SK-N-SH (cell line): Measurements from ENCODE around the gene CD6. TPM values are rescaled to one million over a fixed set of nuclear protein-coding genes. Genes with fewer than 3 reads are reported as not detected.

Experiments
- CTCF ChIA-PET: fragments of 300-600, 350-600 bp; formaldehyde crosslinking; extraction: SDS; loops from one replicate; lab custom pipeline; 2021; lab: Yijun Ruan, JAX
- POLR2A ChIA-PET: fragments of 350-600 bp; sonication (Branson Sonifier 250); formaldehyde crosslinking; extraction: SDS; loops from one replicate; lab custom pipeline; 2020; ENCODE audit warnings: antibody characterized with exemption, inconsistent platforms; lab: Yijun Ruan, JAX
- DNase-seq: peaks from one replicate; pipeline ENCODE4 v3.0.0; 2012
- H2AFZ ChIP-seq: fragments of 200-600 bp; sonication (generic); 2 replicates; pipeline ENCODE4 v1.8.1; 2016; ENCODE audit warnings: antibody characterized with exemption, mild to moderate bottlenecking, low read depth
- H3F3A ChIP-seq: fragments of 200-600 bp; sonication (generic); replicated peaks from 2 replicates; pipeline ENCODE3; 2016; ENCODE audit warnings: antibody characterized with exemption, mild to moderate bottlenecking; ENCODE audit not compliant: insufficient read depth
- H3K27ac ChIP-seq, 2 experiments: fragments of 200-500 bp in 1 of 2; fragments of 200-600 bp in 1 of 2; sonication (Bioruptor generic) in 1 of 2; sonication (generic), shearing (Covaris generic) in 1 of 2; 2 replicates each; pipeline versions ENCODE4 v1.5.1 to v1.6.1; 2014 to 2016; ENCODE audit warnings: low read depth in 2 of 2, inconsistent platforms in 1 of 2, low read length in 1 of 2, mild to moderate bottlenecking in 1 of 2, mixed read lengths in 1 of 2
- H3K27me3 ChIP-seq: fragments of 200-600 bp; sonication (generic), shearing (Covaris generic); 2 replicates; pipeline ENCODE4 v1.6.1; 2016; ENCODE audit warnings: mixed run types; ENCODE audit not compliant: insufficient read depth
- H3K36me3 ChIP-seq, 2 experiments: fragments of 200-500 bp in 1 of 2; fragments of 200-600 bp in 1 of 2; sonication (Bioruptor generic) in 1 of 2; sonication (generic) in 1 of 2; replicated peaks in 1 of 2; 2 replicates each; pipeline versions ENCODE3 to v1.5.1; 2014 to 2016; ENCODE audit warnings: low read length in 1 of 2, mild to moderate bottlenecking in 1 of 2; ENCODE audit not compliant: insufficient read depth in 2 of 2, control insufficient read depth in 1 of 2
- H3K4me1 ChIP-seq, 2 experiments: fragments of 200-500 bp in 1 of 2; fragments of 200-600 bp in 1 of 2; sonication (Bioruptor generic) in 1 of 2; sonication (generic), shearing (Covaris generic) in 1 of 2; 2 replicates each; pipeline versions ENCODE4 v1.5.1 to v1.6.1; 2014 to 2016; ENCODE audit warnings: low read depth in 1 of 2, low read length in 1 of 2, mixed run types in 1 of 2; ENCODE audit not compliant: insufficient read depth in 2 of 2, control insufficient read depth in 1 of 2
- H3K4me2 ChIP-seq: fragments of 200-600 bp; sonication (generic), shearing (Covaris generic); 2 replicates; pipeline ENCODE4 v1.6.1; 2017; ENCODE audit warnings: mixed run types
- H3K4me3 ChIP-seq, 2 experiments: fragments of 200-500 bp in 1 of 2; fragments of 200-600 bp in 1 of 2; sonication (Bioruptor generic) in 1 of 2; sonication (generic), shearing (Covaris generic) in 1 of 2; 2 replicates each; pipeline versions ENCODE4 v1.5.1 to v1.8.1; 2014 to 2016; ENCODE audit warnings: low read depth in 2 of 2, inconsistent platforms in 1 of 2, low read length in 1 of 2, mild to moderate bottlenecking in 1 of 2, mixed read lengths in 1 of 2, moderate library complexity in 1 of 2
- H3K79me2 ChIP-seq: fragments of 200-600 bp; sonication (generic); 2 replicates; pipeline ENCODE4 v1.8.1; 2017; ENCODE audit warnings: mild to moderate bottlenecking; ENCODE audit not compliant: insufficient read depth
- H3K9ac ChIP-seq: fragments of 200-600 bp; sonication (generic); 2 replicates; pipeline ENCODE4 v1.6.1; 2017; ENCODE audit warnings: mixed run types
- H3K9me2 ChIP-seq: fragments of 200-600 bp; sonication (generic); 2 replicates; pipeline ENCODE4 v1.6.1; 2017; ENCODE audit warnings: mixed run types
- H3K9me3 ChIP-seq: fragments of 200-600 bp; sonication (generic); 2 replicates; pipeline ENCODE4 v1.6.1; 2017; ENCODE audit warnings: mixed run types, mild to moderate bottlenecking, moderate library complexity
- H4K20me1 ChIP-seq: fragments of 200-600 bp; sonication (generic); 2 replicates; pipeline ENCODE4 v1.6.1; 2017; ENCODE audit warnings: mild to moderate bottlenecking, mixed run types; ENCODE audit not compliant: insufficient read depth
- ELF1 ChIP-seq: IDR thresholded peaks from 2 replicates; pipeline ENCODE4 v1.4.0; 2012
- EZH2phosphoT487 ChIP-seq: fragments of 200-600 bp; sonication (generic); IDR thresholded peaks from 2 replicates; pipeline ENCODE4 v1.6.1; 2017; ENCODE audit warnings: low read depth, mixed run types, mild to moderate bottlenecking, antibody characterized with exemption, moderate library complexity, borderline replicate concordance
- FOXJ3 ChIP-seq: sonication (generic); formaldehyde crosslinking; IDR thresholded peaks from 2 replicates; pipeline ENCODE4 v1.5.1; 2020; ENCODE audit warnings: mild to moderate bottlenecking, missing genetic modification reagents
- FOXM1 ChIP-seq: IDR thresholded peaks from 2 replicates; pipeline ENCODE4 v1.4.0; 2012; ENCODE audit warnings: low read depth, mild to moderate bottlenecking
- RAD21 ChIP-seq: IDR thresholded peaks from 2 replicates; pipeline ENCODE4 v1.6.1; 2012; ENCODE audit warnings: mild to moderate bottlenecking, low read length
- RFX5 ChIP-seq: IDR thresholded peaks from 2 replicates; pipeline ENCODE4 v1.6.1; 2012; ENCODE audit warnings: mild to moderate bottlenecking, improper control_type of control experiment, low read length
- SIN3A ChIP-seq: IDR thresholded peaks from 2 replicates; pipeline ENCODE4 v1.6.1; 2012; ENCODE audit warnings: low read depth, mild to moderate bottlenecking, low read length, moderate library complexity, borderline replicate concordance
- SMC3 ChIP-seq: IDR thresholded peaks from 2 replicates; pipeline ENCODE4 v1.6.1; 2012; ENCODE audit warnings: low read depth, low read length, improper control_type of control experiment
- TAF1 ChIP-seq: IDR thresholded peaks from 2 replicates; pipeline ENCODE4 v1.6.1; 2012; ENCODE audit warnings: low read depth, mild to moderate bottlenecking, low read length, moderate library complexity, borderline replicate concordance
- YY1 ChIP-seq: IDR thresholded peaks from 2 replicates; pipeline ENCODE4 v1.4.0; 2012; ENCODE audit warnings: low read depth, mild to moderate bottlenecking
- WGBS: methylation state at CpG from one replicate; pipeline ENCODE4 v1.1.6; 2017; ENCODE audit warnings: low lambda C conversion rate; 5-methylcytosine and 5-hydroxymethylcytosine counted together
- polyA plus RNA-seq, 3 experiments: library from polyadenylated mRNA; depleted of rRNA; stranded (reverse); fragments of >200 nt; gene quantifications; 2 replicates each; pipeline ENCODE4 v1.2.3, GENCODE V29; 2012
- TF ChIP-seq, protein P1 (sequence below): IDR thresholded peaks from 2 replicates; pipeline ENCODE4; 2012
- TF ChIP-seq, protein P2 (sequence below): fragments of 200-600 bp; sonication (generic); IDR thresholded peaks from 2 replicates; pipeline ENCODE4 v1.6.1; 2017; ENCODE audit warnings: antibody characterized with exemption, mild to moderate bottlenecking, moderate library complexity
- TF ChIP-seq, protein P3 (sequence below): IDR thresholded peaks from 2 replicates; pipeline ENCODE4 v1.4.0; 2012; ENCODE audit warnings: low read depth, borderline replicate concordance
- TF ChIP-seq, protein P4 (sequence below): IDR thresholded peaks from 2 replicates; pipeline ENCODE4 v1.6.1; 2012; ENCODE audit warnings: mild to moderate bottlenecking, low read depth, low read length, moderate library complexity
- TF ChIP-seq, protein P5 (sequence below): fragments of 150-350 bp; IDR thresholded peaks from 2 replicates; pipeline ENCODE4 v1.6.1; 2017; ENCODE audit warnings: antibody characterized with exemption, low read length, low read depth, borderline replicate concordance

The CD6 gene
- polyA plus RNA-seq, 1 of the 3 experiments (the other 2 are of a cell fraction): not detected

DNA sequence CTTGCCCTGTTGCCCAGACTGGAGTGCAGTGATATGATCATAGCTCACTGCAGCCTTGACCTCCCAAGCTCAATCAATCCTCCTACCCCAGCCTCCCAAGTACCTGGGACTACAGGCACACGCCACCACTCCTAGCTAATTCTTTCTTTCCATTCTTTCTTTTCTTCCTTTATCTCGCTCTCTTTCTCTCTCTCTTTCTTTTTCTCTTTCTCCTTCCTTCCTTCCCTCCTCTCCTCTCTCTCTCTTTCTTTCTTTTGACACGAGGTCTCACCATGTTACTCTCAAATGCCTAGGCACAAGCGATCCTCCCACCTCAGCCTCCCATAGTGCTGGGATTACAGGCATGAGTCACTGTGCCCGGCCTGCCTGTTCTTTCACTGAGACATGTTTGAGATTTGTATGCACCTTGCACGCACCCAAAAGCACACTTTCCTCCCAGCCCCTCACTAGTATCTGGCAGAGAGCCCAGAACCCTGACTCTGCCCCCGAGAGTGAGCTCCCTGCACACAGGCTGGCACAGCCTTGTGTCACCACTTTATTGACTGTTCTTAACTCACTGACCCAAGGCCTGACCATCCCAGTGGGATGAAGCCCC is 56.8 kb downstream of the CD6 start:
- Histone ChIP-seq H3K4me1 (no peaks in the 10 kb centered on the region; a peak in 1 of 4 replicates), H3F3A (no peaks in the 10 kb centered on the region), H3K9me2 (no peaks in the 10 kb centered on the region), H3K4me3 (no peak overlapping the region), H3K9me3 (no peaks in the 10 kb centered on the region), H2AFZ (no peak overlapping the region), H3K9ac (no peak overlapping the region), H3K4me2 (no peak overlapping the region), H3K27ac (no peak overlapping the region), H3K27me3 (no peaks in the 10 kb centered on the region; the same call in 1 of the 2 replicates), H3K79me2 (no peaks in the 10 kb centered on the region), H3K36me3 (no peaks in the 10 kb centered on the region), H4K20me1 (no peaks in the 10 kb centered on the region)
- WGBS: 54% methylated on average over 7 of the region's 7 CpGs
- ChIA-PET POLR2A (no interaction called here), CTCF (interaction anchor here (0.9 kb wide), 1 partner anchor 14 kb away, joined by 4 read pairs; no protein-coding TSS in a partner anchor)
- TF ChIP-seq, protein P1, sequence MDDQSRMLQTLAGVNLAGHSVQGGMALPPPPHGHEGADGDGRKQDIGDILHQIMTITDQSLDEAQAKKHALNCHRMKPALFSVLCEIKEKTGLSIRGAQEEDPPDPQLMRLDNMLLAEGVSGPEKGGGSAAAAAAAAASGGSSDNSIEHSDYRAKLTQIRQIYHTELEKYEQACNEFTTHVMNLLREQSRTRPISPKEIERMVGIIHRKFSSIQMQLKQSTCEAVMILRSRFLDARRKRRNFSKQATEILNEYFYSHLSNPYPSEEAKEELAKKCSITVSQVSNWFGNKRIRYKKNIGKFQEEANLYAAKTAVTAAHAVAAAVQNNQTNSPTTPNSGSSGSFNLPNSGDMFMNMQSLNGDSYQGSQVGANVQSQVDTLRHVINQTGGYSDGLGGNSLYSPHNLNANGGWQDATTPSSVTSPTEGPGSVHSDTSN: no peak
- TF ChIP-seq EZH2phosphoT487: no peak
- no peak for TF ChIP-seq FOXJ3 (CRISPR knock-in tag)
- TF ChIP-seq, protein P2, sequence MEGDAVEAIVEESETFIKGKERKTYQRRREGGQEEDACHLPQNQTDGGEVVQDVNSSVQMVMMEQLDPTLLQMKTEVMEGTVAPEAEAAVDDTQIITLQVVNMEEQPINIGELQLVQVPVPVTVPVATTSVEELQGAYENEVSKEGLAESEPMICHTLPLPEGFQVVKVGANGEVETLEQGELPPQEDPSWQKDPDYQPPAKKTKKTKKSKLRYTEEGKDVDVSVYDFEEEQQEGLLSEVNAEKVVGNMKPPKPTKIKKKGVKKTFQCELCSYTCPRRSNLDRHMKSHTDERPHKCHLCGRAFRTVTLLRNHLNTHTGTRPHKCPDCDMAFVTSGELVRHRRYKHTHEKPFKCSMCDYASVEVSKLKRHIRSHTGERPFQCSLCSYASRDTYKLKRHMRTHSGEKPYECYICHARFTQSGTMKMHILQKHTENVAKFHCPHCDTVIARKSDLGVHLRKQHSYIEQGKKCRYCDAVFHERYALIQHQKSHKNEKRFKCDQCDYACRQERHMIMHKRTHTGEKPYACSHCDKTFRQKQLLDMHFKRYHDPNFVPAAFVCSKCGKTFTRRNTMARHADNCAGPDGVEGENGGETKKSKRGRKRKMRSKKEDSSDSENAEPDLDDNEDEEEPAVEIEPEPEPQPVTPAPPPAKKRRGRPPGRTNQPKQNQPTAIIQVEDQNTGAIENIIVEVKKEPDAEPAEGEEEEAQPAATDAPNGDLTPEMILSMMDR: no peak
- TF ChIP-seq TAF1: no peak
- no peak for TF ChIP-seq RAD21
- TF ChIP-seq, protein P3, sequence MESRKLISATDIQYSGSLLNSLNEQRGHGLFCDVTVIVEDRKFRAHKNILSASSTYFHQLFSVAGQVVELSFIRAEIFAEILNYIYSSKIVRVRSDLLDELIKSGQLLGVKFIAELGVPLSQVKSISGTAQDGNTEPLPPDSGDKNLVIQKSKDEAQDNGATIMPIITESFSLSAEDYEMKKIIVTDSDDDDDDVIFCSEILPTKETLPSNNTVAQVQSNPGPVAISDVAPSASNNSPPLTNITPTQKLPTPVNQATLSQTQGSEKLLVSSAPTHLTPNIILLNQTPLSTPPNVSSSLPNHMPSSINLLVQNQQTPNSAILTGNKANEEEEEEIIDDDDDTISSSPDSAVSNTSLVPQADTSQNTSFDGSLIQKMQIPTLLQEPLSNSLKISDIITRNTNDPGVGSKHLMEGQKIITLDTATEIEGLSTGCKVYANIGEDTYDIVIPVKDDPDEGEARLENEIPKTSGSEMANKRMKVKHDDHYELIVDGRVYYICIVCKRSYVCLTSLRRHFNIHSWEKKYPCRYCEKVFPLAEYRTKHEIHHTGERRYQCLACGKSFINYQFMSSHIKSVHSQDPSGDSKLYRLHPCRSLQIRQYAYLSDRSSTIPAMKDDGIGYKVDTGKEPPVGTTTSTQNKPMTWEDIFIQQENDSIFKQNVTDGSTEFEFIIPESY: no peak
- no peak for TF ChIP-seq ELF1
- no peak for TF ChIP-seq SIN3A
- no peak for TF ChIP-seq FOXM1
- DNase-seq: no peak

DNA sequence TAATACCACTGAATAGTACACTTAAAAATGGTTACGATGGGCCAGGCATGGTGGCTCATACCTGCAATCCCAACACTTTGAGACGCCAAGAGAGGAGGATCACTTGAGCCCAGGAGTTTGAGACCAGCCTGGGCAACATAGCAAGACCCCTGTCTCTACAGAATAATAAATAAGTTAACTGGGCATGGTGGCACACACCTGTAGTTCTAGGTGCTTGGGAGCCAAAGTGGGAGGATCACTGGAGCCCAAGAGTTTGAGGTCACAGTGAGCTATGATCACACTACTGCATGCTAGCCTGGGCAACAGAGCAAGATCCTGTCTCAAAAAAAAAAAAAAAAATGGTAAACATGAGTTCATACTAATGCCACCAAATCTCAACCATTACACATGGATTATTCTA is 61.3 kb downstream of the CD6 start:
- no peaks in the 10 kb centered on the region for H3K9me3 ChIP-seq
- no peak overlapping the region for H3K4me3 ChIP-seq
- no peaks in the 10 kb centered on the region for H3K36me3 ChIP-seq
- peaks cover 5 to 35% of the 10 kb centered on the region in 2 experiments; a peak in 2 of 4 replicates for H3K4me1 ChIP-seq
- no peak overlapping the region for H3K4me2 ChIP-seq
- no peak overlapping the region for H3K27ac ChIP-seq
- ChIA-PET POLR2A (no interaction called here), CTCF (no interaction called here)
- no peaks in the 10 kb centered on the region; the same call in 1 of the 2 replicates for H3K27me3 ChIP-seq
- peaks cover 5% of the 10 kb centered on the region for H3F3A ChIP-seq
- no peak overlapping the region for H2AFZ ChIP-seq
- no peak overlapping the region for H3K9ac ChIP-seq
- no peaks in the 10 kb centered on the region for H3K9me2 ChIP-seq
- no peaks in the 10 kb centered on the region for H4K20me1 ChIP-seq
- H3K79me2 ChIP-seq: no peaks in the 10 kb centered on the region
- WGBS: 56% methylated on average over 2 of the region's 2 CpGs
- no peak for DNase-seq
- TF ChIP-seq YY1: no peak
- TF ChIP-seq TAF1: no peak
- no peak for TF ChIP-seq FOXM1
- TF ChIP-seq, protein P1: no peak
- no peak for TF ChIP-seq RFX5
- no peak for TF ChIP-seq FOXJ3 (CRISPR knock-in tag)
- TF ChIP-seq SMC3: no peak
- TF ChIP-seq, protein P4, sequence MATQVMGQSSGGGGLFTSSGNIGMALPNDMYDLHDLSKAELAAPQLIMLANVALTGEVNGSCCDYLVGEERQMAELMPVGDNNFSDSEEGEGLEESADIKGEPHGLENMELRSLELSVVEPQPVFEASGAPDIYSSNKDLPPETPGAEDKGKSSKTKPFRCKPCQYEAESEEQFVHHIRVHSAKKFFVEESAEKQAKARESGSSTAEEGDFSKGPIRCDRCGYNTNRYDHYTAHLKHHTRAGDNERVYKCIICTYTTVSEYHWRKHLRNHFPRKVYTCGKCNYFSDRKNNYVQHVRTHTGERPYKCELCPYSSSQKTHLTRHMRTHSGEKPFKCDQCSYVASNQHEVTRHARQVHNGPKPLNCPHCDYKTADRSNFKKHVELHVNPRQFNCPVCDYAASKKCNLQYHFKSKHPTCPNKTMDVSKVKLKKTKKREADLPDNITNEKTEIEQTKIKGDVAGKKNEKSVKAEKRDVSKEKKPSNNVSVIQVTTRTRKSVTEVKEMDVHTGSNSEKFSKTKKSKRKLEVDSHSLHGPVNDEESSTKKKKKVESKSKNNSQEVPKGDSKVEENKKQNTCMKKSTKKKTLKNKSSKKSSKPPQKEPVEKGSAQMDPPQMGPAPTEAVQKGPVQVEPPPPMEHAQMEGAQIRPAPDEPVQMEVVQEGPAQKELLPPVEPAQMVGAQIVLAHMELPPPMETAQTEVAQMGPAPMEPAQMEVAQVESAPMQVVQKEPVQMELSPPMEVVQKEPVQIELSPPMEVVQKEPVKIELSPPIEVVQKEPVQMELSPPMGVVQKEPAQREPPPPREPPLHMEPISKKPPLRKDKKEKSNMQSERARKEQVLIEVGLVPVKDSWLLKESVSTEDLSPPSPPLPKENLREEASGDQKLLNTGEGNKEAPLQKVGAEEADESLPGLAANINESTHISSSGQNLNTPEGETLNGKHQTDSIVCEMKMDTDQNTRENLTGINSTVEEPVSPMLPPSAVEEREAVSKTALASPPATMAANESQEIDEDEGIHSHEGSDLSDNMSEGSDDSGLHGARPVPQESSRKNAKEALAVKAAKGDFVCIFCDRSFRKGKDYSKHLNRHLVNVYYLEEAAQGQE: no peak
- TF ChIP-seq, protein P5, sequence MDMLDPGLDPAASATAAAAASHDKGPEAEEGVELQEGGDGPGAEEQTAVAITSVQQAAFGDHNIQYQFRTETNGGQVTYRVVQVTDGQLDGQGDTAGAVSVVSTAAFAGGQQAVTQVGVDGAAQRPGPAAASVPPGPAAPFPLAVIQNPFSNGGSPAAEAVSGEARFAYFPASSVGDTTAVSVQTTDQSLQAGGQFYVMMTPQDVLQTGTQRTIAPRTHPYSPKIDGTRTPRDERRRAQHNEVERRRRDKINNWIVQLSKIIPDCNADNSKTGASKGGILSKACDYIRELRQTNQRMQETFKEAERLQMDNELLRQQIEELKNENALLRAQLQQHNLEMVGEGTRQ: no peak
